Measurements from ENCODE around the gene CAPN8.

GRCh38 chr1:223545343-223545742 is 120.2 kb downstream of the CAPN8 start:
- TF ChIP-seq EP300 (IDR thresholded peaks at IDR 0.05; ENCODE audit: low read depth) = no peak
- TF ChIP-seq, protein P1, sequence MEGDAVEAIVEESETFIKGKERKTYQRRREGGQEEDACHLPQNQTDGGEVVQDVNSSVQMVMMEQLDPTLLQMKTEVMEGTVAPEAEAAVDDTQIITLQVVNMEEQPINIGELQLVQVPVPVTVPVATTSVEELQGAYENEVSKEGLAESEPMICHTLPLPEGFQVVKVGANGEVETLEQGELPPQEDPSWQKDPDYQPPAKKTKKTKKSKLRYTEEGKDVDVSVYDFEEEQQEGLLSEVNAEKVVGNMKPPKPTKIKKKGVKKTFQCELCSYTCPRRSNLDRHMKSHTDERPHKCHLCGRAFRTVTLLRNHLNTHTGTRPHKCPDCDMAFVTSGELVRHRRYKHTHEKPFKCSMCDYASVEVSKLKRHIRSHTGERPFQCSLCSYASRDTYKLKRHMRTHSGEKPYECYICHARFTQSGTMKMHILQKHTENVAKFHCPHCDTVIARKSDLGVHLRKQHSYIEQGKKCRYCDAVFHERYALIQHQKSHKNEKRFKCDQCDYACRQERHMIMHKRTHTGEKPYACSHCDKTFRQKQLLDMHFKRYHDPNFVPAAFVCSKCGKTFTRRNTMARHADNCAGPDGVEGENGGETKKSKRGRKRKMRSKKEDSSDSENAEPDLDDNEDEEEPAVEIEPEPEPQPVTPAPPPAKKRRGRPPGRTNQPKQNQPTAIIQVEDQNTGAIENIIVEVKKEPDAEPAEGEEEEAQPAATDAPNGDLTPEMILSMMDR (IDR thresholded peaks at IDR 0.05) = no peak

Data from transverse colon (tissue), 3 donors.